NCI-H2107 (cell line): ENCODE data around the gene RBM28.

ENCODE experiments used
- DNase-seq: peaks from one replicate; lab custom pipeline; 2025; lab: John Stamatoyannopoulos, UW

RBM28 gene

DNA sequence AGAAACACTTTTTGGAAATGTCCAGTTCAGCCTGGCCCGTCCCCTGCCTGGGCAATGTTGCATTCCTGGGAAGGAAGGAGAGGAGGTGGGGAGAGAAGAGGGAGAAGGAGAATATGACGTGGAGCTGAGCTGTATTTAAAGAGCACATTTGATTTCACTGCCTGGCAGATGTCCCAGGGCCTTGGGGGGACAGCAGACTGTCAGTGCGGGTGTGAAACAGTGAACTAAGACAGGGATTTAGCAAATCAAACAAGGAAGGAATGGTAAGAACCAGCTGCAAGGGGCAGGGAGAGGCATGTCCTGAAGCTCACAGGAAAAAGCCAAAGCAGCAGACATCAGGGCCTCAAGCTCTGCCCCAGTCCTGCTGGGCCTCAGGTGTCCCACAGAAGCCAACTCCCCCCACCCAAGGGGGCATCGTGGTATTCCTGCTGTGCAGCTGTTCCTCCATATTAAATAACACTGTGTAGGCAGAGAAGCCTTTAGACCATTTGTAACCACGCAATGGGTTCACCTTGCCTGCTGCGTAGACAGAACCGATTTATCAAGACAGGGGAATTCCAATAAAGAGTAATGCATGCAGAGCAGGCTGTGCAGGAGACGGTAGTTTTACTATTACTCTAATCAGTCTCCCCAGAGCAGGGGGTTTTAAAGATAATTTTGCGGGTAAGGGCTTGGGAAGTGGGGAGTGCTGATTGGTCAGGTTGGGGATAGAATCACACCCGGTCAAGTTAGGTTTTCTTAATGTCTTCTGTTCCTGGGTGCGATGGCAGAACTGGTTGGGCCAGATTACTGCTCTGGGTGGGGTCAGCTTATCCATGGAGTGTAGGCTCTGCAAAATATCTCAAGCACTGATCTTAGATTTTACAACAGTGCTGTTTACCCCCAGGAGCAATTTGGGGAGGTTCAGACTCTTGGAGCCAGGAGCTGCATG is 84.3 kb downstream of the RBM28 start:
- DNase-seq, result no peak

DNA sequence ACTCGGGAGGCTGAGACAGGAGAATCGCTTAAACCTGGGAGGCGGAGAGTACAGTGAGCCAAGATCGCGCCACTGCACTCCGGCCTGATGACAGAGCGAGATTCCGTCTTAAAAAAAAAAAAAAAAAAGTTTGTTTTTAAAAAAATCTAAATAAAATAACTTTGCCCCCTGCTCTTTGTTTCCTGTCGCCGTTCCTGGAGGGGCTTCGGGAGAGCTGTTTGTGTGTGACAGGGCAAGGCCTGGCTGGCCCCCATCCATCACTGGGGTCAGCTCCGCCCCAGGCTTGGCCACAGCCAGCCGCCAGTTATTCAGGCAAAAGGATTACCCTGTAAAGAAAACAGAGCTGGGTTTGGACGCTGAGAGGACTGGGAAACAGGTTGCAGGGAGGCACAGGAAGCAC is 86.2 kb downstream of the RBM28 start:
- no peak for DNase-seq

DNA sequence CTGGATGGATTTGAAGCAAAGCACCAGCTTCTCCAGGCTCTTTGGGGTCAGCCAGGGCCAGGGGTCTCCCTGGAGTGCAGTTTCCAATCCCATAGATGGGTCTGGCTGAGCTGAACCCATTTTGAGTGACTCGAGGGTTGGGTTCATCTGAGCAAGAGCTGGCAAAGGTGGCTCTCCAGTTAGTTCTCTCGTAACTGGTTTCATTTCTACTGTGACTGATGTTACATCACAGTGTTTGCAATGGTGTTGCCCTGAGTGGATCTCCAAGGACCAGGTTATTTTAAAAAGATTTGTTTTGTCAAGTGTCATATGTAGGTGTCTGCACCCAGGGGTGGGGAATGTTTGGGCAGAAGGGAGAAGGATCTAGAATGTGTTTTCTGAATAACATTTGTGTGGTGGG is 88.4 kb downstream of the RBM28 start:
- DNase-seq, result no peak

DNA sequence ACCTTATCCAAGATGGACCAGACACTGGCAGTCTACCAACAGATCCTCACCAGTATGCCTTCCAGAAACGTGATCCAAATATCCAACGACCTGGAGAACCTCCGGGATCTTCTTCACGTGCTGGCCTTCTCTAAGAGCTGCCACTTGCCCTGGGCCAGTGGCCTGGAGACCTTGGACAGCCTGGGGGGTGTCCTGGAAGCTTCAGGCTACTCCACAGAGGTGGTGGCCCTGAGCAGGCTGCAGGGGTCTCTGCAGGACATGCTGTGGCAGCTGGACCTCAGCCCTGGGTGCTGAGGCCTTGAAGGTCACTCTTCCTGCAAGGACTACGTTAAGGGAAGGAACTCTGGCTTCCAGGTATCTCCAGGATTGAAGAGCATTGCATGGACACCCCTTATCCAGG is 89.2 kb downstream of the RBM28 start:
- DNase-seq, result no peak

DNA sequence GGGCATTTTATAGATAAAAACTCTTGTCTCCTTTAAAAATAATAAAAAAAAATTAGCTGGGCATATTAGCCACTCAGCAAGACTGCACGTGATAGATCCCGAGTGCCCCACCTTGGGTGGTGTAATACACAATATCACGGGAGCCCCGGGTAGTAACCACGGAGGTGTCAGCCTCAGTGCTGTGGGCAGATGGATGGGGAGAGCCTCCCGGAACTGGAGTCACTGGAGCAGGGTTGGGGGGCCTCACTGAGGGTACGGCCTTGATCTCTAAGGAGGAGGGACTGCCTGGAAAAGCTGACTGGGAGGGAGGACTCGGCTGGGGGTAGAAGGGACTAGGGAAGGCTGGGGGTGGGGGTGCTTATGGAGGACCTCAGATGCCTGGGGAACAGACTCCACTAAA is 90.0 kb downstream of the RBM28 start:
- DNase-seq, result no peak

DNA sequence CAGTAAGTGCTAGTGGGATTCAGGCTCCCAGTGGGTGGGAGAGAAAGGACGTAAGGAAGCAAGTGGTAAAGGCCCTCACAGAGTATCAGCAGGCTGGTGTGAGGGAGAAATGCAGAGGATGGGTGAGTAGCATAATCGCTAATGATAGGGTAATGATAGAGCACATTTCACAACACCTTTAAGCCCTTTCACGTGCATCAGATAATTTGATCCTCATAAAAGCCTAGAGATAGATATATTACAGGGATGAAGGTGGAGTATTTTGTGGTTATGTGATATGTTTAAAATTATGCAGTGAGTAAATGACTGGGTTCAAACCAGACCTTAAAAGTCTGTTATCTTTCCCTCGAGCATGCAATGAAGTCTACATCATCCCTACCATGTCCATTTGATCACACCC is 92.4 kb downstream of the RBM28 start:
- DNase-seq, result no peak
